HG03378 (cell line): ENCODE data around the gene ELF1.
"Not testable (repeated sequence)": the region's sequence is repeated elsewhere in the genome, so short reads cannot be mapped to it uniquely, and the experiment has no call there.

ENCODE experiments used
- ATAC-seq: cut with Tn5 transposase; IDR thresholded peaks from one replicate; pipeline ENCODE4 v1.9.1; 2021; ENCODE audit warnings: mild to moderate bottlenecking, moderate library complexity; ENCODE audit not compliant: unreplicated experiment

Gene ELF1

GRCh38 chr13:40983725-40984667, 35.1 kb downstream of the ELF1 start:
- no peak for ATAC-seq

GRCh38 chr13:40983259-40983658, 35.9 kb downstream of the ELF1 start:
- no peak for ATAC-seq

- peak; percentile 61 for ATAC-seq
Observed at GRCh38 chr13:40982772-40983171, 36.3 kb downstream of the ELF1 start.

- ATAC-seq = no peak
Observed at GRCh38 chr13:40981949-40982348, 37.2 kb downstream of the ELF1 start.

- no peak for ATAC-seq
Observed at GRCh38 chr13:40981361-40981760, 37.8 kb downstream of the ELF1 start.

- ATAC-seq = no peak
Observed at GRCh38 chr13:40980461-40980860, 38.7 kb downstream of the ELF1 start.

- no peak for ATAC-seq
Observed at GRCh38 chr13:40979232-40979631, 39.9 kb downstream of the ELF1 start.

GRCh38 chr13:40978109-40978508, 41.0 kb downstream of the ELF1 start:
- ATAC-seq = not testable (repeated sequence)

- ATAC-seq = no peak
Observed at GRCh38 chr13:40975441-40975840, 43.7 kb downstream of the ELF1 start.

GRCh38 chr13:40974460-40975407, 44.4 kb downstream of the ELF1 start:
- ATAC-seq = peak; percentile 57

- no peak for ATAC-seq
Observed at GRCh38 chr13:40973409-40973808, 45.7 kb downstream of the ELF1 start.

- no peak for ATAC-seq
Observed at GRCh38 chr13:40971321-40971720, 47.8 kb downstream of the ELF1 start.

GRCh38 chr13:40970803-40971202, 48.3 kb downstream of the ELF1 start:
- no peak for ATAC-seq

GRCh38 chr13:40969169-40969901, 49.8 kb downstream of the ELF1 start:
- ATAC-seq = peak; percentile 68

GRCh38 chr13:40968416-40969000, 50.6 kb downstream of the ELF1 start:
- no peak for ATAC-seq

- ATAC-seq = no peak
Observed at GRCh38 chr13:40966298-40966697, 52.8 kb downstream of the ELF1 start.

- ATAC-seq = no peak
Observed at GRCh38 chr13:40963927-40964326, 55.2 kb downstream of the ELF1 start.

- ATAC-seq = no peak
Observed at GRCh38 chr13:40961826-40962225, 57.3 kb downstream of the ELF1 start.

GRCh38 chr13:40961214-40961613, 57.9 kb downstream of the ELF1 start:
- no peak for ATAC-seq

GRCh38 chr13:40960716-40961115, 58.4 kb downstream of the ELF1 start:
- ATAC-seq = no peak
